Measurements from ENCODE around the gene MYBPC2.

Gene MYBPC2

GRCh38 chr19:50490411-50490811 is 57.7 kb downstream of the MYBPC2 start:
- no peak overlapping the region for H3K4me3 ChIP-seq (ENCODE audit: low read depth, low read length)
- DNase-seq (ENCODE audit: low read depth), result no peak
- no peak for TF ChIP-seq CTCF (IDR thresholded peaks at IDR 0.05; ENCODE audit: low read depth, low read length, missing control alignments)

GRCh38 chr19:50490991-50491472 is 58.3 kb downstream of the MYBPC2 start:
- no peak for TF ChIP-seq CTCF (IDR thresholded peaks at IDR 0.05; ENCODE audit: low read depth, low read length, missing control alignments)
- H3K4me3 ChIP-seq (ENCODE audit: low read depth, low read length), result no peak overlapping the region
- DNase-seq (ENCODE audit: low read depth), result no peak

GRCh38 chr19:50492303-50493052 is 59.8 kb downstream of the MYBPC2 start:
- DNase-seq (ENCODE audit: low read depth), result no peak
- TF ChIP-seq CTCF (IDR thresholded peaks at IDR 0.05; ENCODE audit: low read depth, low read length, missing control alignments), result no peak
- no peak overlapping the region for H3K4me3 ChIP-seq (ENCODE audit: low read depth, low read length)

GRCh38 chr19:50493171-50493570 is 60.5 kb downstream of the MYBPC2 start:
- no peak for DNase-seq (ENCODE audit: low read depth)
- no peak overlapping the region for H3K4me3 ChIP-seq (ENCODE audit: low read depth, low read length)
- TF ChIP-seq CTCF (IDR thresholded peaks at IDR 0.05; ENCODE audit: low read depth, low read length, missing control alignments), result no peak

- no peak overlapping the region for H3K4me3 ChIP-seq (ENCODE audit: low read depth, low read length)
- TF ChIP-seq CTCF (IDR thresholded peaks at IDR 0.05; ENCODE audit: low read depth, low read length, missing control alignments), result no peak
- DNase-seq (ENCODE audit: low read depth), result no peak
These were observed 61.7 kb downstream of the MYBPC2 start for GRCh38 chr19:50494186-50495019.

GRCh38 chr19:50495020-50495531 is 62.4 kb downstream of the MYBPC2 start:
- TF ChIP-seq CTCF (IDR thresholded peaks at IDR 0.05; ENCODE audit: low read depth, low read length, missing control alignments), result no peak
- no peak overlapping the region for H3K4me3 ChIP-seq (ENCODE audit: low read depth, low read length)
- DNase-seq (ENCODE audit: low read depth), result no peak

Data from GM12864 (cell line).